Natural killer cell (primary cell): ENCODE measurements around the gene LAMA5. TPM values are rescaled to one million over a fixed set of nuclear protein-coding genes. Genes with fewer than 3 reads are reported as not detected.
A peak's percentile ranks its signal among the peaks of the same experiment; 100 is the strongest.

Experiments
- ATAC-seq, 3 donors: fragments of 150-1000 bp in 2 of 3; fragments of 200-7000 bp in 1 of 3; cut with Tn5 transposase; 1 replicate in 1 of 3; 2 replicates in 2 of 3; pipeline ENCODE4 v1.10.0; 2021; ENCODE audit warnings: mild to moderate bottlenecking in 2 of 3, moderate library complexity in 2 of 3
- DNase-seq, 2 donors: peaks; one replicate each; pipeline versions ENCODE4 v3.0.0 to v3.0.0-alpha.2; 2013 to 2021; ENCODE audit warnings: mixed read lengths in 1 of 2
- H3K27ac ChIP-seq: one replicate; pipeline ENCODE4 v1.5.1; 2013; ENCODE audit warnings: mild to moderate bottlenecking, low read length
- H3K27me3 ChIP-seq: one replicate; pipeline ENCODE4 v1.6.1; 2013; ENCODE audit warnings: low read length; ENCODE audit not compliant: control insufficient read depth, insufficient read depth
- H3K36me3 ChIP-seq: one replicate; pipeline ENCODE4 v1.6.1; 2013; ENCODE audit warnings: low read length; ENCODE audit not compliant: control insufficient read depth, insufficient read depth
- H3K4me1 ChIP-seq: one replicate; pipeline ENCODE4 v1.6.1; 2013; ENCODE audit warnings: low read length; ENCODE audit not compliant: control insufficient read depth, insufficient read depth
- H3K4me3 ChIP-seq: one replicate; pipeline ENCODE4 v1.5.1; 2013; ENCODE audit warnings: low read length
- H3K9me3 ChIP-seq: one replicate; pipeline ENCODE4 v1.6.1; 2013; ENCODE audit warnings: low read length; ENCODE audit not compliant: control insufficient read depth, insufficient read depth
- H3K27ac Mint-ChIP-seq, 2 donors: one replicate each; pipeline ENCODE4 v1.8.0; 2022; ENCODE audit warnings: mild to moderate bottlenecking in 2 of 2, mixed read lengths in 2 of 2, moderate library complexity in 1 of 2
- H3K27me3 Mint-ChIP-seq, 2 donors: one replicate each; pipeline ENCODE4 v1.8.0; 2022; ENCODE audit warnings: low read depth in 2 of 2, mixed read lengths in 2 of 2
- H3K36me3 Mint-ChIP-seq: one replicate; pipeline ENCODE4 v1.8.0; 2022; ENCODE audit warnings: mixed read lengths
- H3K4me1 Mint-ChIP-seq, 2 donors: one replicate each; pipeline ENCODE4 v1.8.0; 2022; ENCODE audit warnings: mixed read lengths in 2 of 2
- H3K4me3 Mint-ChIP-seq: one replicate; pipeline ENCODE4 v1.8.0; 2022; ENCODE audit warnings: mild to moderate bottlenecking, moderate library complexity, mixed read lengths
- H3K9me3 Mint-ChIP-seq, 2 donors: one replicate each; pipeline ENCODE4 v1.8.0; 2022; ENCODE audit warnings: mixed read lengths in 2 of 2
- WGBS: methylation state at CpG from one replicate; pipeline ENCODE4 v1.1.7; 2013; ENCODE audit warnings: missing lambda C conversion rate; ENCODE audit not compliant: insufficient coverage; 5-methylcytosine and 5-hydroxymethylcytosine counted together
- intact Hi-C: fragments of 100-400 bp; cut with micrococcal nuclease; formaldehyde crosslinking; loops from one replicate; pipeline ENCODE4 v1.14.2; 2022
- total RNA-seq, 4 donors: library from RNA; stranded (reverse); fragments of 120-200 nt in 1 of 4; gene quantifications; one replicate each; pipeline versions ENCODE4 v1.2.3 to v1.2.4, GENCODE V29; 2013 to 2022
- TF ChIP-seq, protein P1 (sequence below): fragments of 200-600 bp; IDR thresholded peaks from one replicate; pipeline ENCODE4 v1.8.0; 2022; ENCODE audit warnings: antibody characterized with exemption

Gene LAMA5
- total RNA-seq, 3 donors from 2014 or later (not counting 1 experiment from before 2014, with no cell fraction given), result 1.0 to 4.3 (median 1.4) TPM

DNA sequence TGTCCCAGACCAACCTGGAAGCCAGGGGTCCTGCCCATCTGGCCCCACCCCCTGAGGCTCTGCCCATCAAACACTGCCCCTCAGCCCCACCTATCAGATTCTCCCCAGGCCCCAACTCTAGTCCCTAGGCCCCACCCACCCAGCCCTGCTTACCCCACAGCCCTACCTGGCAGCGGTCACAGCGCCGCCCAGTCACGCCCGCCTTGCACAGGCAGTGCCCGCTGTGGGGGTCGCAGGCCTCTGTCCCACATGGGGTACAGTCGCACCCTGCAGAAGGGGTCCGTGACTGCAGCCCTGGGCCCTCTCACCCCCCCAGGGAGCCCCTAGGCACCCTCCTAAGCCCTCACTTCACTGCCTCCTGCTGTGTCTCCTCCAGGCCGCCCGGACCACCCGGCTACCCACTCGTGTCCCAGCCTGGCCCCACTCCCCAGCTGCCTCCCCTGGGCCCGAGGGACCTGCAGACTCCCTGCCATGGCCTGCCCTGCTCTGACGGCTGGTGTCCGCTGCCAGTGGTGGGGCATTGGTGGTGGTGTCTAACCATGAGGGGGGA is 44.5 kb downstream of the LAMA5 start:
- no peak overlapping the region for H3K4me3 ChIP-seq
- no peaks in the 10 kb centered on the region for H3K9me3 ChIP-seq
- intact Hi-C loops, result no loop called here
- Mint-ChIP-seq H3K4me1 (peaks cover 0 to 6% of the 10 kb centered on the region in 2 donors), H3K9me3 (no peaks in the 10 kb centered on the region), H3K27me3 (no peaks in the 10 kb centered on the region), H3K27ac (no peak overlapping the region), H3K36me3 (no peaks in the 10 kb centered on the region), H3K4me3 (no peak overlapping the region)
- DNase-seq (no peak), ATAC-seq (no peak)
- no peaks in the 10 kb centered on the region for H3K36me3 ChIP-seq
- TF ChIP-seq, protein P1, sequence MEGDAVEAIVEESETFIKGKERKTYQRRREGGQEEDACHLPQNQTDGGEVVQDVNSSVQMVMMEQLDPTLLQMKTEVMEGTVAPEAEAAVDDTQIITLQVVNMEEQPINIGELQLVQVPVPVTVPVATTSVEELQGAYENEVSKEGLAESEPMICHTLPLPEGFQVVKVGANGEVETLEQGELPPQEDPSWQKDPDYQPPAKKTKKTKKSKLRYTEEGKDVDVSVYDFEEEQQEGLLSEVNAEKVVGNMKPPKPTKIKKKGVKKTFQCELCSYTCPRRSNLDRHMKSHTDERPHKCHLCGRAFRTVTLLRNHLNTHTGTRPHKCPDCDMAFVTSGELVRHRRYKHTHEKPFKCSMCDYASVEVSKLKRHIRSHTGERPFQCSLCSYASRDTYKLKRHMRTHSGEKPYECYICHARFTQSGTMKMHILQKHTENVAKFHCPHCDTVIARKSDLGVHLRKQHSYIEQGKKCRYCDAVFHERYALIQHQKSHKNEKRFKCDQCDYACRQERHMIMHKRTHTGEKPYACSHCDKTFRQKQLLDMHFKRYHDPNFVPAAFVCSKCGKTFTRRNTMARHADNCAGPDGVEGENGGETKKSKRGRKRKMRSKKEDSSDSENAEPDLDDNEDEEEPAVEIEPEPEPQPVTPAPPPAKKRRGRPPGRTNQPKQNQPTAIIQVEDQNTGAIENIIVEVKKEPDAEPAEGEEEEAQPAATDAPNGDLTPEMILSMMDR, result no peak
- 91% methylated on average over 15 of the region's 16 CpGs for WGBS
- H3K27ac ChIP-seq, result no peak overlapping the region
- no peaks in the 10 kb centered on the region for H3K4me1 ChIP-seq
- no peaks in the 10 kb centered on the region for H3K27me3 ChIP-seq

DNA sequence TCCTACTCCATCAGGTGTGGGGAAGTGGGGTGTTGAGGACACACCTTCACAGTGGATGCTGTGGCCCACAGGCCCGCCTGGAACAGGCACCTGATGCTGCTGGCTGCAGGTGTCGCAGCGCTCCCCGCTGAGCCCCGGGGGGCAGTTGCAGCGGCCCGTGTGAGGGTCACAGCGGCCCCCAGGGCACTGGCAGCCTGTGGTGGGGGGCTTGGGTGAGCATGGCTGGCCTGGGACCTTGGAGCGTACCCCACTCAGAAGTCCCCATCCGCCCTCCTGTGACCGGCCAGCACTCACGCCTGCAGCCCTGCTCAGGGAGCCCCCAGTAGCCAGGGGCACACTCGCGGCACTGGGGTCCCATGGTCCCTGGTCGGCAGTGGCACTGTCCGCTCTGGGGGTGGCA is 45.1 kb downstream of the LAMA5 start:
- 95% methylated on average over 16 of the region's 16 CpGs for WGBS
- no peaks in the 10 kb centered on the region for H3K27me3 Mint-ChIP-seq
- Histone ChIP-seq H3K27me3 (no peaks in the 10 kb centered on the region), H3K27ac (no peak overlapping the region), H3K36me3 (no peaks in the 10 kb centered on the region), H3K9me3 (no peaks in the 10 kb centered on the region), H3K4me1 (no peaks in the 10 kb centered on the region), H3K4me3 (no peak overlapping the region)
- no peak for DNase-seq
- no peak for ATAC-seq
- H3K27ac Mint-ChIP-seq, result no peak overlapping the region
- peaks cover 0 to 6% of the 10 kb centered on the region in 2 donors for H3K4me1 Mint-ChIP-seq
- no peaks in the 10 kb centered on the region for H3K9me3 Mint-ChIP-seq
- H3K36me3 Mint-ChIP-seq, result no peaks in the 10 kb centered on the region
- TF ChIP-seq, protein P1, result no peak
- intact Hi-C loops, result no loop called here
- no peak overlapping the region for H3K4me3 Mint-ChIP-seq

DNA sequence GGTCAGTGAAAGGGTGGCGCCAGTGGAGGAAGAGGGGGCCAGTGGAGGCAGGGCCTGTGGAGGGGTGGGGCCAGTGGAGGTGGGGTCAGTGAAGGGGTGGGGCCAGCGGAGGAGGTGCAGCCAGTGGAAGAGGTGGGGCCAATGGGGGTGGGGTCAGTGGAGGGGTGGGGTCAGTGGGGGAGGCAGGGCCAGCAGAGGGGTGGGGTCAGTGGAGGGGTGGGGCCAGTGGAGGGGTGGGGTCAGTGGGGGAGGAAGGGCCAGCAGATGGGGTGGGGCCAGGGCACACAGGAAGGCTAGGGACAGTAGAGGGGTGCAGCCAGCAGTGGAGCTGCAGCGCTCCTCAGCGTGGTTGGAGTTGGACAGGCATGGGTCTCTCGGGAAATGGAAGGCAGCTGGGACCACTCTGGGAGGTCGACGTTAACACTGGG is 45.6 kb downstream of the LAMA5 start:
- Histone ChIP-seq H3K9me3 (no peaks in the 10 kb centered on the region), H3K27ac (no peak overlapping the region), H3K4me3 (no peak overlapping the region), H3K27me3 (no peaks in the 10 kb centered on the region), H3K36me3 (no peaks in the 10 kb centered on the region), H3K4me1 (no peaks in the 10 kb centered on the region)
- Mint-ChIP-seq H3K4me1 (peaks cover 0 to 6% of the 10 kb centered on the region in 2 donors), H3K4me3 (no peak overlapping the region), H3K27ac (no peak overlapping the region), H3K27me3 (no peaks in the 10 kb centered on the region), H3K36me3 (no peaks in the 10 kb centered on the region), H3K9me3 (no peaks in the 10 kb centered on the region)
- DNase-seq (peak in 1 of 2 donors; percentile 30), ATAC-seq (peak; percentile 36 to 73 (median 59))
- 95% methylated on average over 6 of the region's 7 CpGs for WGBS
- TF ChIP-seq, protein P1, result no peak
- intact Hi-C loops, result no loop called here
